SKM-1 (cell line): Measurements from ENCODE around the gene PARD6A.
A peak's percentile ranks its signal among the peaks of the same experiment; 100 is the strongest.

Experiments used
- DNase-seq: peaks from one replicate; lab custom pipeline; 2025; ENCODE audit not compliant: unreplicated experiment; lab: John Stamatoyannopoulos, UW

Gene PARD6A

DNA sequence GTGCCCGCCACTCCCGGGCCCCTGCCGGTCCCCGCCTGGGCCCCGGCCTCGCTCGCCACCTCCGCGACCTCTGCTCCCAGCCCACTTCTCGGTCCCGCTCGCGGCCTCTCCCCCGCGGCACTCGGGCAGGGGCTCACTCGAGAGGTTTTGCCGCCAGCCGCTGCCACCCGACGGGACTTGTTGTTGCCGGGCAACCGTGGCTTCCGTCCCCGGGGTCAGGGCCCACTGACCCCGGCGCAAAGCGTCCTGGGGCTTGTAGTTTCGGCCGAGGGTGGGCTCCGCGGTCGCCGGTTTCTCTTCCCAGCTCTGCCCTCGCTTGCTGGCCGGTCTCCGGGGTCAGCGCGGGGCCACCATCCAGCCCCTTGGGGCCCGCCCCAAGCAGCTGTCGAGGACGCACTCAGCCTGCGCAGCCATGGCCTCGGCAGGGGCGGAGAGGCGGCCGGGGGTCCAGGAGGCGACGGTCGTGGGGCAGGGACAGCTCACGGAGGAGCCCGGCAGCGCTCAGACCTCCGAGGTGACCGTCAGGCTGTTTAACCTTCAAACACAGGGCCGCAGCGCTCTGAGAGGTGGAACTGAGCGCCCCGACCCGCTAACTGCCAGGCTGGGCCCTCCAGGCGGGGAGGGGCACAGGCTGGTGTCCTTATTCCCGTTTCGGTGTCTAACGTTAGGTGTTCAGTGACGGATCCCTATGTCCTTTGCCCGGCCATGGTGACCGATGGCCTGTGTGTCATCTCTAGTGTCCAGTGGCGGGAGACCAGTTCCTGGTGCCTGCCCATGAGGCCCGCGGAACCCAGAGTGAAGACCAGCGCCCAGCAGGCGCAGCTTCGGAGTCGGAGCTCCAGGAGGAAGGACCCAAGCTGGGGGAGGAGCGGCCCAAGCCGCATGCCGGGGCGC is 6.0 kb downstream of the PARD6A start, which contains the start of the genes C16orf86 and ENKD1:
TSS of gene C16orf86 (plus strand) at position 256 of the 894 bp plus-strand sequence. CDS start at position 413, 157 bp downstream.
TSS of gene ENKD1 (minus strand) at position 192 of the 894 bp plus-strand sequence. CDS start 308 bp downstream, outside the sequence.
- peak; percentile 49 for DNase-seq

DNA sequence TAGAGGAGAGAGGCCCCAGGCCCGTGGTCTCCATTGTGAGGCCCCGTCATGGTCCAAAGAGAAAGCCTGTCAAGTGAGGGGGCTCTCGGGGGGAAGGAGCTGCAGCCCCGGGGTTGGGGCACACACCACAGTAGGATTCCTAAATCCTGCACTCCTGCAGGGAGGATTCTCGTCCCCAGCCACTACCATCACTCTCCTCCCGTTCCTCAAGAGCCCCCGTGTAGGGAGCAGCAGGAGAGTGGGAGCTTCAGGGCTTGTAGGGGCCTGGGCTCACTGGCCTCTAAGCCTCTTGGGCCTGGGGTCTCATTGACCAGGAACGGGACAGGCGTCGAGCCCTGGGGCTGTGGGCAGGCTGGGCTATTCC is 6.7 kb downstream of the PARD6A start:
- no peak for DNase-seq

DNA sequence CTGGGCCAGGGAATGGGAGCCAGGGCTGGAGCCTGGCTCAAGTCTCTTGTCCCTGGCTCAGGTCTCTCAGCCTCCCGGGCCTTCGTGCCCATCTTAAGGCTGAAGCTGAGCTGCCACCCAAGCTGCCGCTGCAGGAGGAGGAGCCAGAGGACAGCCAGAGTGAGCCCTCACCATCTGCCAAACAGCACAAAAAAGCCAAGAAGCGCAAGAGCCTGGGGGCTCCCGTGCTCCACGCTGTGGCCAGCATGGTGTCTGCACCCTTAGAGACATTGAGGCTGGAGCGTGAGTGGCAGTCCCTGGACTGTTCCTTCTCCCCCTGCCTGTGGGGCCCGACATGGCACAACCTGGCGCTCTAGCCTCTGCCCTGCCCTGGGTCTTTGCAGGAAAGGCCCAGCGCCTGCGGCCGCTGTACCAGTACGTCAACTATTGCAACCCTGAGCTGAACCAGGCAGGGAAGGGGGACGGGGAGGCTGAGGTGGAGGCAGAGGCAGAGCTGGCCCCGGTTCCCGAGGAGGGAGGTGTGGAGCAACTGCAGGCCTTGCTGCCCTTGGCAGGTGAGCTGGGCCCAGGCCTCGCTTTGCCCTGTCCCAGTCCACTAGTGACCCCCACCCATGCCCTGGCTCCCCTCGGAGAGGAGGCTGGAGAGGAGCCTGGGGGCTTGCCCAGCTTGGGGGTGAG is 7.2 kb downstream of the PARD6A start:
- DNase-seq: peak; percentile 78

DNA sequence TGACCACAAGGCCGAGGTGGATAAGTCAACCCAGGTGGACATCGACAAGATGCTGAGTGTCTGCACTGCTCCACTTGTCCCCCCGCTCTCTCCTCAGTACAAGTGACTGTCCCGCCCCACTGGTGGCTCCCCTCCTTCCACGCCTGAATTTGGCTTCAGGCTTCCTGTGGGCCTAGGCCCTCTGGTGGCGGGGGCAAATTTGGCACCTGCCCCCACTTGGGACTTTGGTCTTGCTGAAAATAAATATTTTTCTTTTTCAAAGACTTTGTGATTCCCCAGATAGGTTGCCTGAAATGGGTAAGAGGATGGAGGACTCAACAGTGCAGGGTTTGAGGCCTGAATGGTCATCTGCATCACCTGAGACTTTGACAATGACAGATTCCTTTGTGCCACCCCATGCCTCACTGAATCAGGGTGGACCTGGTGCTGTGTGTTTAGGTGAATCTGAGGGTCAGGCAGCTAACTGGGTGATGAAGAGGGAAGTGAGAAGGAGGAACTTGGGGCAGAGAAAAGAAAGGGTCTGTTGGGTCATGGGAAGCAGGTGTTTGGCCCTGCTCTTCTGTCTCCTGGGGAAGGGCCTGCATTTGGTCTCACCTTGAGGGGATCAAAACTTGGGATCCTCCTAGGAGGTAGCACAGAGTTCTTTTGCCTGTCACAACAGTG is 7.9 kb downstream of the PARD6A start:
- DNase-seq: no peak

DNA sequence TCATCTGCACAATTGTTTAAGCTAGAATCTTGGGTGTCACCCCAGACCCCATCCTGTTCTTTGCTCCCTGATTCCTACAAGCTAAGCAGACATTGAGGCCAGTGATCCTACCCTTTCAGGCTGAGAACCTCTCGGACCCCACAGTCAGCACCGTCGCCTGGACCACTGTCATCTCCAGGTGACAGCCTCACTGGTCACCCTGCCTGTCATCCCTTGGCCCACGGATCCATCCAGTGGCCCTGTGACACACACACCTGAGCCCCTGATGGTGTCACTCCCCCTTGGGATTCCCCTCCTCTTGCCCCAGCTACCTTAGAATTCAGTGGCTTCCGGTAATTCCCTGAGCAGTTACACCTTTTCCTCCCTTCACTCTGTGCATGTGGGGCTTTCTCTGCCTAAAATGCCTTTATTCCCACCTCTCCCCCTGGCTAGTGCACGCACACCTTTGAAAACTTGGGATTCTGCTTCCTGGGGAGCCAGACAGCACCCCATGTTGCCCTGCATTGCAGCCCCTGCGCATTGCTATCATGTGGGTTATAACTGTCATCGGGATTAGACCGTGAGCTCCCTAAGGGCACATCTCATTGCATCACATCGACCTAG is 8.8 kb downstream of the PARD6A start:
- DNase-seq: no peak

DNA sequence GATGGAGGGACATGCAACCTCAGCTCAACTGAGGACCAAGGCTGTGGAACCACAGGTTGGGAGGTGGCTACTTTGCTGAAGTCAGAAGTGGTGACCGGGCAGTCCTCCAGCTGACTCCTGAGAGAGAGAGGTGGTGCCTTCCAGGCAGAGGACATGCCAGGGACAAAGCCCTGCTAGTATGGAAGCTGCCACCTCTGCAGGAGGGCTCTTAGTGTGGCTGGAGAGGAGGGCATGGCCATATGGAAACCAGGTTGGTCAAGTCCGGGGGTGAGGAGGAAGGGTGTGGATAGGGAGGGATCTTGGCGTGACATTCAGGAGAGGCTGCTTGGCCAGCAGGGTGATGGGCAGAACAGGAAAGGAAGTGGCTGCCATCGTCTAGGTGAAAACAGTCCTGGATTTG is 11.5 kb downstream of the PARD6A start:
- DNase-seq: no peak

DNA sequence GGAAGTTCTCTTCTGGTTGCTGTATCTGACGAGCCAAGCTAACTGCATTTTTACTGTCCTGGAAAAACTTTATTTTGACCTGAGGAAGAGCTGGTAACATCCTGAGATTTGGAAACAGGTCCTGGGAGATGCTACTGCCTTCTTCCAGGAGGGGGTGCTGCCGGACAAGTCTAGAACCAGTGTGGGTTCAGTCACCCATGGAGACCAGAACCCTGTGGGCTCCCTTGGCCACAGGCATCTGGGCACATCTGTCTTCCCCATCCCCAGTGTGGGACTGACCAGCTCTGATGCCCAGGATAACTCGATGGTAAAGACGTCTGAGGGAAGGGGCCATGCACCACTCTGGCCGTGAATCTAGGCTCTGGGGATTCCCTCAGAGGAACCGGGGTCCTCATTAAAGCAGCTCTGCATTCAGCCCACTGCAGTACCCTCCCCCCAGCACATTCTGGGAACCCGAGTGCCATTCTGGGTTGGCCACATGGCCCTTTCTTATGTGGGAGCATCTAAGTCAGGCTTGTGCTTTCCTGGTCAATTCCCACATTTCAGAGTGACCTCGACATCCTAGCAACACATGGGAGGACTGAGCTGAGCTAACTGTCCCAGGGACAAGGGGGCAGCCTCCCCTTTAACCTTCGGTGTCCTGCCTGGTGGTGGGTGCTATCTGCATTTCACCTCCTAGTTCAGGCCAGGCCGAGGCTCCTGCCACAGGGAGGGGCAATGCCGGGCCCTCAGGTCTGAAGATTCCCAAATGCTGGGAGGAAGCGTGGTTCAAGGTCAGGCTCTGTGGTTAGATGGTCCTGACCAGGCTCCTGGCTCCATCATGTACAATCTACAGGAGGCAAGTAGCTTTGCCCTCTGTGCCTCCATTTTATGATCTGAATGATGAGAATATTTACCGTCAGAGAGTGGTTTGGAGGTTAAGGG is 12.2 kb downstream of the PARD6A start:
- peak; percentile 20 for DNase-seq

DNA sequence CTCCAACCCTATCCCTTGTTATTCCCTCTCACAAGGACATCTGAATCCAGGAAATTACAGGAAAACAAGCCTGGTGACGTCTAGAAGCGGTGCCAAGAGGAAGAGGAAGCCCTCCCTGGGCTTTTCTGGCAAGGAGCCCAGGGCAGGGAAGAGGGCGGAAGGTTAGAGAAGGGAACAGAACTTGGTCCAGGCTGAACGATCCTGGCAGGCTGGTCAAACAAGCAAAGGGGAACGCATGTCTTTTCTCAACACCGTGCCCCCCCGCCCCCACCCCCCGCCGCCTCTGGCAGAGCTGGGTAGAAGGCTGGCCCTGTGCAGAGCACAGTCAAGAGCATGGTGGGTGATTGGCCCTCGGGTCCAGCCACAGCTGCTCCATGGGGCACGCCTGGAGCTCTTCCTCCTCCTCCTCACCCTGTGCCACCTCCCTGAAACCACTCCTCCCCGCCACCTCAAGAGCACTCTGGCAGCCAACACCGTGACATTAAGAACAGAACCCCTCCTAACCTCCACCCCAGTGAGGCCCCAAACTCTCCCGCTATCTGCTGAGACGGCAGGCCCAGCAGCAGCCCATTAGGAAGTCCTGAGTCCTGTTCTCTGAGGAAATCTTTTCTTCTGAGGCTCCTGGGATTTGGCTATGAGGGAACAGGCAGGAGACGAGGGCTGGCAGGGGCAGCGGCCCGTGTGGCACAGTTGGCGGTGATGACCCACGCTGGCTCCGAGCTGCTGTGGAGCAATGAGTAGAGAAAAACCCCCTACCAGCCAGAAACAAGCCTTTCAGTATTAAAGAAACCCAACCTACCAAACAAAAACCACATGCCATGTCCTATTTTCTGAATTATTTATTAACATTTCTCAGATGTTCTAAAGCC is 13.2 kb downstream of the PARD6A start:
- DNase-seq: no peak

DNA sequence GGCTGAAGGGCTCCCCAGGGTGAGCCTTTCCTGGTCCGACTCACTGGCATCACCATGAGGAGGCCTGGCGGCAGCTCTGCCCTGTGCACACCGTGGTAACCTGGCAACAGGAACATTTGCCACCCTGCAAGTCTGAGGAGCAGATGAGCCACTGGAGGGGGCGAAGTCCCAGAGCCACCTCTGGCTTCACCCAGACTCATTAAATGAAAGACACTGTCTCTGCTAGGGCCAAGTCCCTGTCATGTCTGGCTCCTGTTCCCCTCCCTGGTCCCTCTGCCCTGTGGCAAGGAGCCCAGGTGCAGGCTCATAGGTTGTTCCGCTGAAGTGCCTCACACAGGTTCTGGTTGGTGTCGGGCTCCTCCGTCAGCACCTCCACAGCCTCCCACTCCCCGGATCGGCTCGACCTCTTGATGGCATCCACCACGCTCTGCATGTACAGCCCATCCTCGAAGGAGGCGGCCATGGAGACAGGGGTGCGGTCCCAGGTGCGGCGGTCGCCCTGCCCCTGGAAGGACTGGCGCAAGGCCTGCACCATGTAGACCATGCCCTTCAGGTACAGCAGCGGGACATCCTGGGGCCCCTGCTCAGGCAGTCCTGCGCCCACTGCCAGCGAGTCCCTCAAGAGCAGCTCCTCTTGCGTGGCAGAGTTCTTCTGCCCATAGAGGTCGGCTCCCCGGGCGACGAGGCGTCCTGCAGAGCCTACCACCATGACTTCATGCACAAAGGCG is 14.3 kb downstream of the PARD6A start:
- DNase-seq: no peak

DNA sequence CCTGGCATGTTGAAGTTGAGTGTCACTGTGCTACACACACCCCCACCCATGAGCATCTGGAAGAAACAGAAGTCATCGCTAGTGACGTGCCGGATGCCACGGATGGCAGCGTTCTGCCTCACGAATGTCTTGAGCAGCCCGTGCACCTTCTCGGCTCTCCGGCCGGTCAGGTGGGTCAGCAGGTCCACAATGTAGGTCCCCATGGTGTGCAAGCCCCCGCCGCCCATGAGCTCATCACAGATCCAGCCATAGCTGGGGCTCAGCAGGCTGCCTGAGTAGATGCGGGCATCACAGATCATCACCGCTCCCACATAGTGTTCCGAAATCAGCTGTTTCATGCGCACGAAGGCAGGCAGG is 14.8 kb downstream of the PARD6A start:
- no peak for DNase-seq

DNA sequence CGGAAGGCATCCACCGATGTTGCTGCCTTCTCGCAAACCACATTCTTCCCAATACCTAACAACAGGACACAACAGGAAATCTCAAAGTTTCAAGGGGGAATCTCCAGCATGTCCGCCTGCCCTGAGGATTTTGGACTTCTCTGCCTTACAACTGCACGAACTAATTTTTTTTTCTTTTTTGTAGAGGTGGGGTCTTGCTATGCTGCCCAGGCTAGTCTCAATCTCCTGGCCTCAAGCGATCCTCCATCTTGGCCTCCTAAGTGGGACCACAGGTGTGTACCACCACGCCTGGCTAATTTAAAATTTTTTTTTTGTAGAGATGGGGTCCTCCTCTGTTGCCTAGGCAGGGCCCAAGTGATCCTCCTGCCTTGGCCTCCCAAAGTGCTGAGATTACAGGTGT is 15.2 kb downstream of the PARD6A start:
- no peak for DNase-seq

DNA sequence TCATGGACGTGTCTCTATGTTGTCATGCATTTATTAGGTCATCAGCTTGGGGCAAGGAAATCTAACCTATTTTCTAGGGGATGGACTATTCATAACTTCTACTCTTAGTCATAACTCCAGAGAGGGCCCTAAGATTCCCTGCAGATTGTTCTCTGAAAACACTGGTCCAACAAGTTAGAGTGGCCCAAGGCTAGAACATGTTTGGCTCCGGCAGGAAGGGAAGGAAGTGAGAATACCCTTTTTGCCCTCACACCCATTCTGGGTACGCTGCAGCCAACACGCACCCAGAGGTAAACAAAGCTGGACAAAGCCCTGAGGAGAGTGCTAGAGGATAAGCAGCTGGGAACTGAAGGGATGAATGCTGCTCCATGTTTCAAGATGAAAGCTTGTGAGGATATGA is 15.8 kb downstream of the PARD6A start:
- no peak for DNase-seq

DNA sequence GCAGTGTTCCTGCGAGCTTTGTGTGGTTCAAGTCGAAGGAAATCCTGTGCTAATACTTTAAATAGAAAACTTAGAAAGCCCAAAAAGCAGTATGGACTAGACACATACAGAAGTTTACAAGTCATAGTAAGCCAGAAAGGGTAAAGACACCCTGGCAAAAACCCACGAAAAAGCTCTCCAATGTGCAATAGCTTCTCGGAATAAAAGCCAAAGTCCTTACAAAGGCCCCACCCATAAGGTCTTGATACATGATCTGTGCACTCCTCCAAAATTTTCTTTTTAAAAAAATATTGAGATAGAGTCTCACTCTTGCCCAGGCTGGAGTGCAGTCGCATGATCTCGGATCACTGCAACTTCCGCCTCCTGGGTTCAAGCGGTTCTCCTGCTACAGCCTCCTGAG is 16.2 kb downstream of the PARD6A start:
- DNase-seq: no peak

DNA sequence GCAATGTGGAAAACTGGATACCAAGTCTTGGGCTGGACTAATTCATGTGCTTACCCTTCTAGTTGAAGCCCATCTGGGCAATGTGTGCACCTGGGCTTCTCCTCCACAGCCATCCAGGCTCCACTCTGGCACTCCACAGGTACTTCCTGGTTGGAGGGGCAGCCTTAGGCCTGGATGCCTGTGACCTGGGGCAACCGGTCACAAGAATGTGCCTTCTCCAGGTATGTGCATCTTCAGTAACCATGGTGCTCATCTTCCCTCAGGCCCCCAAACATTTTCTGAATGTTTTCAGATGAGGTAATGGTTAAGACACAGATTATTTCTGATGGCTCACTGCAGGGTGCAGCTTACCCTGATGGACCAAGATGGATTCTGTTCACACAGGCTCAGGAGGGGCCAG is 17.0 kb downstream of the PARD6A start:
- DNase-seq: no peak

DNA sequence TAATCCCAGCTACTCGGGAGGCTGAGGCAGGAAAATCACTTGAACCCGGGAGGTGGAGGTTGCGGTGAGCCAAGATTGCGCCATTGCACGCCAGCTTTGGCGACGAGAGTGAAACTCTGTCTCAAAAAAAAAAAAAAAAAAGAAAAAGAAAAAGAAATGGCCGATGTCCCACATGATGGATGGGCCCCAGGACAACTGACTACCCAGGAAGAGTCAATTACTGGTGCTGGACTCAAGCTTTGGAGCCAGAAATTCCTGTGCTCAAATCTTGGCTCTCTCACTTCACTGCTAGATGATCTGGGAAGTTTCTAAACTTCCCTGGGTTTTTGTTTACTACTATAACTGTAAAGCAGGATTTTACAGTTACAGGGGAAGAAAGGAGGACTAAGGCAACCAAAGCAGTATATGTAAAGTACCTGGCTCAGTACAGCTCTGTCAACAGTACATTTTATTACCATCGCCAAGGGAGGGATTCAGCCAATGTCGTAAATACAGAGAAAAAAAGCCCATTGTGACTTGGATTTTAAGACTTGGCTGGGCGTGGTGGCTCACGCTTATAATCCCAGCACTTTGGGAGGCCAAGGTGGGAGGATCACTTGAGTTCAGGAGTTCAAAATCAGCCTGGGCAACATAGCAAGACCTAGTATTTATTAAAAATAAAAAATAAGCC is 17.7 kb downstream of the PARD6A start:
- no peak for DNase-seq

DNA sequence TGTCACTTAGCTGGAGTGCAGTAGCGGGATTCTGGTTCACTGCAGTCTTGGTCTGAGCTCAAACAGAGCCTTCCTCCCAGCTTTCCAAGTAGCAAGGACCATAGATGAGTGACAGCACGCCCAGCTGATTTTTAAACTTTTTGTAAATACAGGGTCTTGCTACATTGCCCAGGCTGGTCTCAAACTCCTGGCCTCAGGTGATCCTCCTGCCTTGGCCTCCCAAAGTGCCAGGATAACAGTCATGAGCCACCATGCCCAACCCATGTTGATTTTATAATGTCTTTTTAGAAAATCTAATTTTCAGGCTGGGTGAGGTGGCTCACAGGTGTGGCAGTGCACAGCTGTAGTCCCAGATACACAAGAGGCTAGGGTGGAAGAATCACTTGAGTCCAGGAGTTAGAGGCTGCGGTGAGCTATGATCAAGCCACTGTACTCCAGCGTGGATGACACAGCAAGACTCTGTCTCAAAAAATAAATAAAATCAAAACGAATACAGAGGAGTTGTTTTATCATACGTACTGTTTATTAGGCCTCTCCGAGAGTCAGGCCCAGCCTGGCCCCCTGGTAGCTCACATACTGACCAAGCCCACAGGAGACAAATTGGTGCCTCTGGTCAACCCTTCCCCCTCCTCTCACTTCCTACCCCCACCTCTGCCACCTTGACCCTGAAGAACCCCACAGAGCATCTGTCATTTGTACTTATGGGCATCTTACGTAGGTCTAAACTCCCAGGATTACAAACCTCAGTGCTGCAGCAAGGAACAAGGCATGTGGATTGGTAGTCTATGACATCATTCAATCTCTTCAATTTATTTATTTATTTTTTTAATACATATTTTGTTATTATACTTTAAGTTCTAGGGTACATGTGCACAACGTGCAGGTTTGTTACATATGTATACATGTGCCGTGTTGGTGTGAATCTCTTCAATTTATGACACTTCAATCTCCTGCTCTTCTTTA is 19.5 kb downstream of the PARD6A start:
- no peak for DNase-seq

DNA sequence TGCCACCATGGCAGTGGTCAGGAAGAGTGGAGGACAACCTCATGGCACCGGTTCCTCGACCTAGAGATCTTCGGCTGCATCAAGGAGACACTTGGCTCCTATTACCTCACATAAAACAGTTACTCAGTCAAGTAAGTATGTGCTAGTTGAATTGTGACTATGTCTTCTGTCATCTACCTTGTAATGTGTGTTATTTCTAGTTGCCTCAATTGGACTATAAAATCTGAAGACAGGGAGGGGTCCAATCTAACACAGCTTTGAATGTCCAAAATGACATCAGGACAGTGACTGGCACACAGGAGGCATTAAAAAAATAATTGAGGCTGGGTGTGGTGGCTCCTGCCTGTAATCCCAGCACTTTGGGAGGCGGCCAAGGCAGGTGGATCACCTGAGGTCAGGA is 23.0 kb downstream of the PARD6A start:
- DNase-seq: no peak
